Suppressor macrophage treated with lipopolysaccharide for 4 hours (primary cell): ENCODE results near the gene CABP1.
A peak's percentile ranks its signal among the peaks of the same experiment; 100 is the strongest.
"Not testable (repeated sequence)": the region's sequence is repeated elsewhere in the genome, so short reads cannot be mapped to it uniquely, and the experiment has no call there.

Experiments used
- DNase-seq: peaks from one replicate; pipeline ENCODE4 v3.0.0-alpha.2; 2020

The CABP1 gene

GRCh38 chr12:120639771-120640721, at the start of gene CABP1:
TSS of gene CABP1 (plus strand) at chr12:120640626. CDS start at chr12:120640686, 60 bp downstream.
- no peak for DNase-seq

DNA sequence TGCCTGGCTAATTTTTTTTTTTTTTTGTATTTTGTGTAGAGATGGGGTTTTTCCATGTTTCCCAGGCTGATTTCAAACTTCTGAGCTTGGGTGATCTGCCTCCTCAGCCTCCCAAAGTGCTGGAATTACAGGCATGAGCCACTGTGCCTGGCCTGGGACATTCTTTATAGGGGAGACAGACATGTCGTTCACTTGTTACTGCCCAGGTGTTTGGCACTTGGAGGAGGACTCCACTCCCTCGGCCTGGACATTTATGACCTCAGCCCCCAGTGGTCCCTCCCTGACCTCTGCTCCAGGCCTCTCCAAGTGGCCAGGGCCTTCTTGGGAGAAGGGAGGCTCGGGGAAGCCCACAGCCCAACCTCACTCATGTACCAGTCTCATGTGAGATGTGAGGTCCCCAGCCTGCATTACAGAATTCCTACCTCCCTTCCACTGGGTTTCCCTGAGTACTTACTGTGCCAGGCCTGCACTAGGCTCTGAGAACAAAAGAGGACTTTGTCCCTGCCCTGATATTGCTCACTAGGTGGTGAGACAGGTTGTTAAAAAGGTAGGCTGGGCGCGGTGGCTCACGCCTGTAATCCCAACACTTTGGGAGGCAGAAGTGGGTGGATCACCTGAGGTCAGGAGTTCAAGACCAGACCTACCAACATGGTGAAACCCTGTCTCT, 49.6 kb upstream of the CABP1 start:
- DNase-seq, result no peak

GRCh38 chr12:120592121-120593049, 48.0 kb upstream of the CABP1 start:
- no peak for DNase-seq

GRCh38 chr12:120596901-120597300, 43.5 kb upstream of the CABP1 start:
- no peak for DNase-seq

GRCh38 chr12:120597861-120598260, 42.6 kb upstream of the CABP1 start:
- DNase-seq, result no peak

- DNase-seq, result peak; percentile 83
Measured at GRCh38 chr12:120598674-120599463, 41.6 kb upstream of the CABP1 start.

DNA sequence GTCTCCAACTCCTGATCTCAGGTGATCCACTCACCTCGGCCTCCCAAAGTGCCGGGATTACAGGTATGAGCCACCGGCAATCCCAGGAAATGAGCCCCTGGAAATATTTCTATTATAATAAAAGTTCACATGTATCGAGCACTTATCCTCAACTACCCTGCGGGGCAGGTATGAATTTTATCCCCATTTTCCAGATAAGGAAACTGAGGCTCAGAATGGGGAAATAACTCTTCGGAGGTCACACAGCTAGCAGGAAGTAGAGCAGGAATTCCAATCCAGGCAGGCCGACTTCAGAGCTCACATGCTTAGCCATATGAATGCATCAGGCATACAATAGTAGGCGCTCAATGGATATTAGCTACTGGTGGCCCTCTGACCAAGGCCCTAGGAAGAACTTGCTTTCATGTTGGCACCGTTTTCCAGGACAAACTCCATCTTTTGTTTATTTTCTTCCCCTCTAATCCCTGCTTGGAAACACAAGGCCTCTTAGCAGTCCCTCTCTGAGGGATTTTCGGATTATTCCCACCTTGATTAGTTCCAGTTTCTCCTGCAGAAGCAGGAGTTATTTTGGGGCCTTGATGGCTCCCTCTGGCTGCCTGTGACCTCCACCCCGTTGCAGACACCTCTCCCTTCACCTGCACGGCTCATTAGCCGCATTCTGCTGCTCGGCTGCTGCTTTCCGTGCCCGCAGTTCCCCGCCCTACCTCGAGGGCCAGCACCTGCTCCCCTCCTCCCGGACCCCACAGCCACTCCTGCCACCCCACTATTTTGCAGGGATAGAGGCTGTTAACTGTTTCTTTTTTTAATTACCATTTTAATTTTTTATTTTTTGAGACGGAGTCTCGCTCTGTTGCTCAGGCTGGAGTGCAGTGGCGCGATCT, 40.5 kb upstream of the CABP1 start:
- DNase-seq, result no peak

DNA sequence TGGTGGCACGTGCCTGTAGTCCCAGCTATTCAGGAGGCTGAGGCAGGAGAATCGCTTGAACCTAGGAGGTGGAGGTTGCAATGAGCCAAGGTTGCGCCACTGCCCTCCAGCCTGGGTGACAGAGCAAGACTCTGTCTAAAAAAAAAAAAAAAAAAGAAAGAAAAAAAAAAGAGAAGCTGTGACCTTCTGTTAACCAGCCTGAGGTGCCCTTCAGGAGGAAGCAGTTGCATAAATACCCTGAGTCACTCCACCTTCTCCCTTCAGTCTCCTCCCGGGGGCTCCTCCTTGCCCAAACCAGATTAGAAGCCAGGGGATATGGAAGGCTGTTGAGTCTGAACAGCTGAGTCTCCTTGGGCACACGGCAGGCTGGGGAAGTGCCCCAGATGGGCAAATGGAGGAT, 38.0 kb upstream of the CABP1 start:
- DNase-seq, result peak; percentile 63

GRCh38 chr12:120610560-120610959, 29.9 kb upstream of the CABP1 start:
- no peak for DNase-seq

DNA sequence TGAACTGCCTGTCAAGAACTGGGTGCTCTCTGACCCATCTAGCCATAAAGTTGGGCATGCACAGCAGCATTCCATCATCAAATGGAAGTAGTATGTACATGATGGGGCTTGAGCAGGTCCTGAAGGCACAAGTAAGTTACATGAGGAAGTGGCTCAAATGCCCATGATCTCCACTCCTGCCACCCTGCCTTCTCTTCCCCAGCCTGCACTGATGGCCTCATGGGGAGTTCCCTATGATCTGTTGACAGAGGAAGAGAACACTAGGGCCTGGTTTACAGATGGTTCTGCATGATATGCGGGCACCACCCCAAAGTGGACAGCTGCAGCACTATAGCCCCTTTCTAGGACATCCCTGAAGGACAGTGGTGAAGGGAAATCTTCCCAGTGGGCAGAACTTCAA, 28.9 kb upstream of the CABP1 start:
- peak; percentile 11 for DNase-seq

DNA sequence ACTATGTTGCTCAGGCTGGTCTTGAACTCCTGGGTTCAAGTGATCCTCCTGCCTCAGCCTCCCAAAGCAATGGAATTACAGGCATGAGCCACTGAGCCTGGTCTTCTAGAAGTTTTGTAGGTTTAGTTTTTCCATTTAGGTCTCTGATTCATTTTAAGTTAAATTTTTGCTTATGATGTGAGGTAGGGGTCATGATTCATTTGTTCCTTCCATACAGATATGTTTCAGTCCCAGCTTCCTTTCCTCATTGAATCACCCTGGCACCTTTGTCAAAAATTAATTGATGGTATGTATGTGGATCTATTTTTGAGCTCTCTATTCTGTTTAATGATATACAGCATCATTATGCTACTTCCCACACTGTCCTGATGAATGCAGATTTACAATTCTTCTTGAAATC, 25.6 kb upstream of the CABP1 start:
- DNase-seq, result no peak

- DNase-seq, result not testable (repeated sequence)
Measured at GRCh38 chr12:120617193-120617592, 23.2 kb upstream of the CABP1 start.

GRCh38 chr12:120617767-120618166, 22.7 kb upstream of the CABP1 start:
- not testable (repeated sequence) for DNase-seq

DNA sequence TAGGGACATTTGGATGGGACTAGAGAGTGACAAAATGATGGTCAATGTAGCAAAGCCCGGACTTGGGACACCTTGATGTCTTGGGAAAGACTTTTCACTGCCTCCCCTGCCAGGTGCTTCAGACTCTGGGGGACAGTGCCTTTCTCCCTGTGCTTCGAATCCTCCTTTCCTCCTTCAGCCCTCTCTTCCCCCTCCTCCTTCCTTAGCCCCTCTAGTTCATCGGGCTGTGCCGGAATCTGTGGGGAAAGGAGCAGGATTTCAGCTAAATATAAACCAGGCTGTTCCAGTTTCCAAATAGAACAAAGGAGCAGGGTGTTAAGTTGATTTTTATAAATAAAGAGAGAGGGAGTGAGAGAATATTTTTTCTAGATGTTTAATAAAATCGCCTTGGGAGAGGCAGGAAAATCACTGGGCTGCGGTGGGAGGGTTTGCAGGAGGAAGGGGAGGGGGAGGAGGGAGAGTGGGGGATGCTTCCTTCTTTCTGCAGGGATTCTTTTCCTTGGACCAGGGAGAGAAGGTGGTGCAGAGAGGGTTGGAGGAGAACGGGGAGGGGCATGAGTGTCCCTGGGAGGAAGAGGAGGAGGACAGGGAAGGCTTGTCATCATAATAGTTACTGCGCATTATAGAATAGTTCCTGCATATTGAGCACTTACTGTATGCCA, 21.3 kb upstream of the CABP1 start:
- DNase-seq, result no peak

DNA sequence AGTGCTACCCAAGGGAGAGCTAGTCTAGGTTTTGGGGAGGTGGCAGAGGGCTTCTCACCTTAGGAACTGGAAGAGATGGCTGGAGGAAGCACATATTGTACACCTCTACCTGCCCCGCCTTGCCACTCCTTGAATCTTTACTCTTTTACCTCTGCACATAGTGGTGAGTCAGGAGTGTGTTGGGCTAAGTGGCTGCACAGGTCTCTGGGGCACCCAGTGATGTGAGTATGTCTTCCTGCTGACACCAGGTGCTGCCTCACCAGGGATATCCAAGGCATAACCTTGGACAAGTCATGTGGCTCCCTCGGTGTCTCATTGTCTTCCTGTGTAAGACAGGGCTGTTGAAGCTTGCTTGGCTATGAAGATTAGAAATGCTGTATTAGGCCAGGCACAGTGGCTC, 19.8 kb upstream of the CABP1 start:
- no peak for DNase-seq

DNA sequence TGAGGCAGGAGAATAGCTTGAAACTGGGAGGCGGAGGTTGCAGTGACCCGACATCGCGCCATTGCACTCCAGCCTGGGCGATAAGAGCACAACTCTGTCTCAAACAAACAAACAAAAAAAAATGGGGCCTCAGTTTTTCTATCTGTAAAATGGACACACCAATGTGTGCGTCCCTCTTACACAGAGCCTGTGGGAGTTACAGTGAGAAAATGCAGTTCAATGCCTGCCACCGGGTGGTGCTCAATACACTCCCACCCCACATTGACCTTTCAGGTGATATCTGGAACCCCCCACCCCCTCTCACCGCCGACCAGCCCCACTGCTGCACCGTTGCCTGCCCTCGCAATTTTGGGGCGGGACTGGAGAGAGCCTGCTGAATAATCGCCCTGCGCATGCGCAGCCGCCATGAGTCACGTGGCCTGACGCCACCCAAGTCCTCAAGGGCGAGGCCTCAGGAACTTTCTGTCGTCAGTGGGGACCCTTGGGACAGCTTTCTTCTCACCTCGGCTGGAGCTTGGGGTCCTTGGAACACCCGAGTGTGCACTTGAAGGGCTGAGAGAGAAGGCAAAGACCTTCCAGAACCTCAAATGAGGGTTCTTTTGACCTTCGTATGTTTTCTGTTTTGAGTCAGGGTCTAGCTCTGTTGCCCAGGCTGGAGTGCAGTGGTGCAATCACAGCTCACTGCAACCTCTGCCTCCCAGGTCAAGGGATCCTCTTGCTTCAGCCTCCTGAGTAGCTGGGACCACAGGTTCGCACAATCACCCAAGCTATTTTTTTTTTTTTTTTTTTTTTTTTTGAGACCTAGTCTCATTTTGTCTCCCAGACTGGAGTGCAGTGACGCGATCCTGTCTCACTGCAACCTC, 14.6 kb upstream of the CABP1 start:
- no peak for DNase-seq

DNA sequence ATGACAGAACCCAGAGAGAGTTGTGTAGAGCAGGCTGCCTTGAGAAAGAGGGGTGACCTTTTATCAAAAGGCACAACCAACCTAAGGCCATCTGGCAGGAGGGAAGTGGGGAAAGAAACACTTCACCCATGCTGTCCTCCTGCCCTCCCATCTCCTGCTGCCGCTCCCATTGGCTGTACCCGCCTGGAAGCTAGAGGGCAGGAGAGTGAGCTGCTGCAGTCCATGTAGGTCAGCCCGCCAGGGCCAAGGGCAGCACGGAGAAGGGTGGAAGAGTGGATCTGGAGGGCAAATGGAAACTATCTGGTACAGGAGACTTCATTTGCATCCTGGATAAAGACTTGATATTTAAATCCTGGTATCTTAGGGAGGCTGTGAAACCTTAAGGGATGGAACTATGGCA, 11.5 kb upstream of the CABP1 start:
- DNase-seq, result no peak

DNA sequence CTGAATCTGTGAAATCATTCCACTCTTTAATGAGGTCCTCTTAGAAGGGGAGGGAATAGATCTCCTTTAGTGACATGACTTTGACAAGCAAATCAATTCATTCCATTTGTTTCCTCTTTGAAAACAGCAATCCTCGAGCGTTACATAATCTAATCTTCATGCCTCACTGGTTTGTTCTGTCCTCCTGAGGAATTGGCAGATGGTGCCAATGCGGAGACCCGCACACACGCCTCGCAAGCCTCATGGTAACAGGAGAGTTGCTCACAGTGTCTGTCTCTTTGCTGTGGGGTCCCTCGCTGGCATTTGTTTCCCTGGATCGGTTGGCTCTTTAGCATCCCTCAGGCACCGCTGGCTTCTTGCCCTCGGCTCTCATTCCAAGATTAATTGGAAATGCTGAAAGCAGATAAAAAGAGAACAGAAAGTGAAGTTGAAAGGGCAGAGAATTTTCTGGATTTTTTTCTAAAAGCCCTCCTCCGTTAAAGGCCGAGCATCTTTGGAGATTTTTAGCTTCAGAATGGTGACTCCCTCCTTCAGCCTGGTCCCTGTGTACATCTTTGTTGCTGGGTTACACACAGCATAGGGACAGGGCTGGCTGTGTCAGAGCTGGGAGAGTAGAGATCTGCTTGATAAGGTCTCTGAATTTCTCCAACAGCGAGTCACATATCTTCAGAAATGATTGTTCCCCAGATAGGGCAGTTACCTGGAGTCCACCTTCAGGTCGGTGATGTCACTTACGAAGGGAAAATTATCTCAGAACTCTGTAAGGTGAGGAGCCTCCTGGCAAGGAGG, 10.1 kb upstream of the CABP1 start:
- no peak for DNase-seq

- DNase-seq, result no peak
Measured at GRCh38 chr12:120631097-120631496, 9.3 kb upstream of the CABP1 start.
